Osteoblast (primary cell): ENCODE data around the gene HINFP. TPM values are rescaled to one million over a fixed set of nuclear protein-coding genes. Genes with fewer than 3 reads are reported as not detected.
"Not testable (repeated sequence)": the region's sequence is repeated elsewhere in the genome, so short reads cannot be mapped to it uniquely, and the experiment has no call there.

ENCODE experiments used
- DNase-seq: peaks from one replicate; pipeline ENCODE4 v3.0.0; 2011; ENCODE audit warnings: low spot score, mixed read lengths; ENCODE audit not compliant: insufficient read length; ENCODE audit errors: missing footprints
- H2AFZ ChIP-seq: 2 replicates; pipeline ENCODE4 v1.6.0; 2011; ENCODE audit warnings: mild to moderate bottlenecking, low read length
- H3K27ac ChIP-seq: 2 replicates; pipeline ENCODE4 v1.5.1; 2011; ENCODE audit warnings: mild to moderate bottlenecking, low read depth, low read length, moderate library complexity
- H3K27me3 ChIP-seq: 2 replicates; pipeline ENCODE4 v1.6.0; 2012; ENCODE audit warnings: mild to moderate bottlenecking, control low read depth, inconsistent platforms, low read length, moderate library complexity; ENCODE audit not compliant: insufficient read depth
- H3K36me3 ChIP-seq: 2 replicates; pipeline ENCODE4 v1.5.1; 2011; ENCODE audit warnings: mild to moderate bottlenecking, low read length, control low read depth, moderate library complexity; ENCODE audit not compliant: insufficient read depth
- H3K4me1 ChIP-seq: 2 replicates; pipeline ENCODE4 v1.5.1; 2011; ENCODE audit warnings: mild to moderate bottlenecking, low read length, control low read depth, moderate library complexity; ENCODE audit not compliant: insufficient read depth
- H3K4me2 ChIP-seq: 2 replicates; pipeline ENCODE4 v1.6.0; 2011; ENCODE audit warnings: mild to moderate bottlenecking, low read length; ENCODE audit not compliant: insufficient read depth
- H3K4me3 ChIP-seq: fragments of 200-600 bp; sonication (generic); 3 replicates; pipeline ENCODE4 v1.5.1; 2012; ENCODE audit warnings: mild to moderate bottlenecking, low read length, inconsistent platforms; ENCODE audit not compliant: insufficient read depth
- H3K79me2 ChIP-seq: 2 replicates; pipeline ENCODE4 v1.6.0; 2012; ENCODE audit warnings: mild to moderate bottlenecking, low read length, control low read depth, inconsistent platforms; ENCODE audit not compliant: insufficient read depth
- H3K9me3 ChIP-seq: 2 replicates; pipeline ENCODE4 v1.5.1; 2011; ENCODE audit warnings: low read depth, low read length, control low read depth
- H4K20me1 ChIP-seq: 2 replicates; pipeline ENCODE4 v1.6.0; 2012; ENCODE audit warnings: mild to moderate bottlenecking, low read length, control low read depth; ENCODE audit not compliant: insufficient read depth
- CTCF ChIP-seq: IDR thresholded peaks from 2 replicates; pipeline ENCODE4 v1.5.1; 2011; ENCODE audit warnings: mild to moderate bottlenecking, low read depth, low read length, moderate library complexity; ENCODE audit errors: extremely low read depth
- total RNA-seq: library from RNA; depleted of rRNA; stranded (reverse); fragments of >200 nt; gene quantifications from 2 replicates; pipeline ENCODE4 v1.2.3, GENCODE V29; 2012

The HINFP gene
- total RNA-seq, 1 donor: 22.8 TPM

GRCh38 chr11:119180729-119181676, 59.6 kb downstream of the HINFP start:
- H3K36me3 ChIP-seq: peaks cover 15% of the 10 kb centered on the region
- no peak for TF ChIP-seq CTCF
- no peak overlapping the region for H3K27ac ChIP-seq
- H2AFZ ChIP-seq: no peak overlapping the region
- no peaks in the 10 kb centered on the region for H3K4me1 ChIP-seq
- peaks cover 5% of the 10 kb centered on the region for H3K27me3 ChIP-seq
- peak; percentile 55 for DNase-seq
- H3K79me2 ChIP-seq: no peaks in the 10 kb centered on the region
- no peak overlapping the region for H3K4me2 ChIP-seq
- H3K9me3 ChIP-seq: no peaks in the 10 kb centered on the region
- H3K4me3 ChIP-seq: no peak overlapping the region
- no peaks in the 10 kb centered on the region for H4K20me1 ChIP-seq

GRCh38 chr11:119181677-119182412, 60.5 kb downstream of the HINFP start:
- TF ChIP-seq CTCF: no peak
- Histone ChIP-seq H3K79me2 (no peaks in the 10 kb centered on the region), H3K9me3 (no peaks in the 10 kb centered on the region), H3K4me1 (no peaks in the 10 kb centered on the region), H3K4me2 (no peak overlapping the region), H3K27me3 (peaks cover 10% of the 10 kb centered on the region), H3K27ac (no peak overlapping the region), H4K20me1 (no peaks in the 10 kb centered on the region), H3K4me3 (no peak overlapping the region), H2AFZ (no peak overlapping the region), H3K36me3 (peaks cover 14% of the 10 kb centered on the region)
- DNase-seq: peak; percentile 41

- H4K20me1 ChIP-seq, DNase-seq, H3K27ac ChIP-seq, H2AFZ ChIP-seq, H3K79me2 ChIP-seq, H3K4me1 ChIP-seq, H3K4me3 ChIP-seq, H3K36me3 ChIP-seq, H3K9me3 ChIP-seq, H3K4me2 ChIP-seq: not testable (repeated sequence)
- H3K27me3 ChIP-seq: peaks cover 17% of the 10 kb centered on the region
These were observed 63.0 kb downstream of the HINFP start for GRCh38 chr11:119184399-119184798.

Other genes with a start within 250 kb of the HINFP start
- gene CXCR5, start 237.7 kb upstream of the HINFP start, total RNA-seq: not detected in 2 replicates
- 27.9 and 28.3 TPM in 2 replicates for gene BCL9L, start 195.7 kb upstream of the HINFP start, total RNA-seq
- gene UPK2, start 165.3 kb upstream of the HINFP start, total RNA-seq: not detected in 2 replicates
- gene FOXR1, start 149.8 kb upstream of the HINFP start, total RNA-seq: not detected in 2 replicates
- gene CENATAC, start 123.4 kb upstream of the HINFP start, total RNA-seq: 37.6 and 37.7 TPM in 2 replicates
- gene RPS25, start 103.2 kb upstream of the HINFP start, total RNA-seq: 1,078 and 1,259 TPM in 2 replicates
- gene TRAPPC4, start 102.8 kb upstream of the HINFP start, total RNA-seq: 42.3 and 48.0 TPM in 2 replicates
- 13.0 and 14.8 TPM in 2 replicates for gene SLC37A4, start 90.7 kb upstream of the HINFP start, total RNA-seq
- 94.9 and 117 TPM in 2 replicates for gene HYOU1, start 64.4 kb upstream of the HINFP start, total RNA-seq
- gene VPS11, start 53.8 kb upstream of the HINFP start, total RNA-seq: 35.1 and 37.1 TPM in 2 replicates
- gene HMBS, start 36.7 kb upstream of the HINFP start, total RNA-seq: 5.0 and 8.7 TPM in 2 replicates
- 20.3 and 22.1 TPM in 2 replicates for gene DPAGT1, start 19.7 kb upstream of the HINFP start, total RNA-seq
- 5.0 and 6.2 TPM in 2 replicates for gene C2CD2L, start 14.2 kb upstream of the HINFP start, total RNA-seq
- under 0.01 TPM in 1 of 2 replicates, not detected in the other for gene ABCG4, start 27.5 kb downstream of the HINFP start, total RNA-seq
- gene NLRX1, start 47.1 kb downstream of the HINFP start, total RNA-seq: 24.2 and 29.7 TPM in 2 replicates
- gene NHERF4, start 63.9 kb downstream of the HINFP start, total RNA-seq: not detected in 2 replicates
- 9.0 and 9.7 TPM in 2 replicates for gene CBL, start 84.8 kb downstream of the HINFP start, total RNA-seq
- gene MCAM, start 195.6 kb downstream of the HINFP start, total RNA-seq: 11.2 and 14.1 TPM in 2 replicates
- 4.0 and 5.0 TPM in 2 replicates for gene RNF26, start 212.9 kb downstream of the HINFP start, total RNA-seq
- gene C1QTNF5, start 219.3 kb downstream of the HINFP start, total RNA-seq: 35.9 and 41.3 TPM in 2 replicates
- gene MFRP, start 225.1 kb downstream of the HINFP start, total RNA-seq: not detected in 2 replicates